HepG2 (cell line): ENCODE data around the gene FAT1. TPM values are rescaled to one million over a fixed set of nuclear protein-coding genes. Genes with fewer than 3 reads are reported as not detected.
A peak's percentile ranks its signal among the peaks of the same experiment; 100 is the strongest.

Source experiments
- ARNT2 ChIP-seq: sonication (generic); formaldehyde crosslinking; IDR thresholded peaks from 2 replicates; pipeline ENCODE4 v1.8.0; 2022; ENCODE audit warnings: mild to moderate bottlenecking, low read depth, missing genetic modification reagents, moderate library complexity
- BRCA1 ChIP-seq: sonication (generic); formaldehyde crosslinking; IDR thresholded peaks from 2 replicates; pipeline ENCODE4 v1.4.0; 2020; ENCODE audit warnings: missing genetic modification reagents
- EHMT2 ChIP-seq: fragments of 200-600 bp; sonication (generic); IDR thresholded peaks from 2 replicates; pipeline ENCODE4 v1.7.0; 2017; ENCODE audit warnings: antibody characterized with exemption, low read depth, low read length, borderline replicate concordance
- MAFF ChIP-seq: IDR thresholded peaks from 2 replicates; pipeline ENCODE4 v1.6.1; 2011; ENCODE audit warnings: low read depth, low read length, improper control_type of control experiment
- NFYC ChIP-seq: IDR thresholded peaks from 2 replicates; pipeline ENCODE4 v1.6.1; 2016; ENCODE audit warnings: missing genetic modification reagents, missing compliant biosample characterization
- ONECUT2 ChIP-seq: sonication (generic); formaldehyde crosslinking; IDR thresholded peaks from 2 replicates; pipeline ENCODE4 v1.4.0; 2020; ENCODE audit warnings: missing genetic modification reagents
- PCBP2 ChIP-seq: fragments of 200-400 bp; formaldehyde crosslinking; optimal IDR thresholded peaks from 2 replicates; pipeline ENCODE3; 2018; ENCODE audit warnings: low read length, low read depth; ENCODE audit not compliant: poor library complexity, severe bottlenecking
- SP140L ChIP-seq: sonication (generic); formaldehyde crosslinking; IDR thresholded peaks from 2 replicates; pipeline ENCODE4 v1.4.0; 2020; ENCODE audit warnings: missing genetic modification reagents, borderline replicate concordance
- TBX2 ChIP-seq: sonication (generic); formaldehyde crosslinking; IDR thresholded peaks from 2 replicates; pipeline ENCODE4 v1.5.0; 2020; ENCODE audit warnings: missing genetic modification reagents, mild to moderate bottlenecking, borderline replicate concordance
- TEAD3 ChIP-seq: optimal IDR thresholded peaks from 2 replicates; pipeline ENCODE3; 2016; ENCODE audit warnings: borderline replicate concordance
- ZBTB21 ChIP-seq: sonication (generic); formaldehyde crosslinking; IDR thresholded peaks from 2 replicates; pipeline ENCODE4 v1.4.0; 2020; ENCODE audit warnings: missing genetic modification reagents
- ZNF224 ChIP-seq: sonication (generic); formaldehyde crosslinking; IDR thresholded peaks from 2 replicates; pipeline ENCODE4 v1.5.0; 2020; ENCODE audit warnings: mild to moderate bottlenecking, missing genetic modification reagents
- ZNF343 ChIP-seq: sonication (generic); formaldehyde crosslinking; IDR thresholded peaks from 2 replicates; pipeline ENCODE4 v1.4.0; 2020; ENCODE audit warnings: mild to moderate bottlenecking, missing genetic modification reagents
- ZNF496 ChIP-seq: sonication (generic); formaldehyde crosslinking; IDR thresholded peaks from 2 replicates; pipeline ENCODE4 v1.8.1; 2023; ENCODE audit warnings: mild to moderate bottlenecking, moderate library complexity, missing genetic modification reagents; ENCODE audit not compliant: insufficient replicate concordance
- ZNF570 ChIP-seq: sonication (generic); formaldehyde crosslinking; IDR thresholded peaks from 2 replicates; pipeline ENCODE4 v1.4.0; 2020; ENCODE audit warnings: mild to moderate bottlenecking, missing genetic modification reagents, borderline replicate concordance
- ZNF615 ChIP-seq: sonication (generic); formaldehyde crosslinking; IDR thresholded peaks from 2 replicates; pipeline ENCODE4 v1.5.0; 2020; ENCODE audit warnings: mild to moderate bottlenecking, missing genetic modification reagents, borderline replicate concordance
- ZNF672 ChIP-seq: sonication (generic); formaldehyde crosslinking; IDR thresholded peaks from 2 replicates; pipeline ENCODE4 v1.8.1; 2022; ENCODE audit warnings: missing genetic modification reagents
- ZNF703 ChIP-seq: sonication (generic); formaldehyde crosslinking; IDR thresholded peaks from 2 replicates; pipeline ENCODE4 v1.5.1; 2020; ENCODE audit warnings: missing genetic modification reagents, mild to moderate bottlenecking, moderate library complexity, borderline replicate concordance
- ZNF773 ChIP-seq: sonication (generic); formaldehyde crosslinking; IDR thresholded peaks from 2 replicates; pipeline ENCODE4 v1.4.0; 2020; ENCODE audit warnings: missing genetic modification reagents, borderline replicate concordance
- ZSCAN31 ChIP-seq: sonication (generic); formaldehyde crosslinking; IDR thresholded peaks from 2 replicates; pipeline ENCODE4 v1.5.0; 2020; ENCODE audit warnings: low read depth, mild to moderate bottlenecking, missing genetic modification reagents
- polyA plus RNA-seq, 8 experiments: library from polyadenylated mRNA; depleted of rRNA in 3 of 8; stranded (reverse) in 7 of 8; unstranded in 1 of 8; fragments of >200 nt; fragmentation: Illumina TruSeq in 4 of 8; extraction: Trizol in 4 of 8; gene quantifications; 2 replicates each; pipeline versions ENCODE4 v1.2.1 to v1.2.3, GENCODE V29; 2011 to 2016; ENCODE audit warnings: low read depth in 4 of 8, missing spikeins in 1 of 8, mixed read lengths in 1 of 8; ENCODE audit not compliant: insufficient read depth in 1 of 8
- total RNA-seq, 5 experiments: library from RNA; depleted of rRNA; stranded (reverse); fragments of >200 nt; fragmentation: Illumina TruSeq; extraction: Trizol; gene quantifications; 2 replicates each; pipeline ENCODE4 v1.2.3, GENCODE V29; 2016; ENCODE audit warnings: low read depth in 1 of 5
- TF ChIP-seq, protein P1 (sequence below): sonication (generic); formaldehyde crosslinking; IDR thresholded peaks from 2 replicates; pipeline ENCODE4 v1.8.0; 2023; ENCODE audit warnings: mild to moderate bottlenecking, missing genetic modification reagents
- TF ChIP-seq, protein P2 (sequence below): sonication (generic); formaldehyde crosslinking; IDR thresholded peaks from 2 replicates; pipeline ENCODE4 v1.4.0; 2020; ENCODE audit warnings: missing genetic modification reagents, borderline replicate concordance
- TF ChIP-seq, protein P3 (sequence below): sonication (generic); formaldehyde crosslinking; IDR thresholded peaks from 2 replicates; pipeline ENCODE4 v1.5.1; 2020; ENCODE audit warnings: mild to moderate bottlenecking, moderate library complexity, missing genetic modification reagents

The FAT1 gene
- total and polyA plus RNA-seq, 2 of the 13 experiments (the other 11 are each of a cell fraction or from before 2014, with no cell fraction given): 185 to 216 TPM

- TF ChIP-seq, protein P1, sequence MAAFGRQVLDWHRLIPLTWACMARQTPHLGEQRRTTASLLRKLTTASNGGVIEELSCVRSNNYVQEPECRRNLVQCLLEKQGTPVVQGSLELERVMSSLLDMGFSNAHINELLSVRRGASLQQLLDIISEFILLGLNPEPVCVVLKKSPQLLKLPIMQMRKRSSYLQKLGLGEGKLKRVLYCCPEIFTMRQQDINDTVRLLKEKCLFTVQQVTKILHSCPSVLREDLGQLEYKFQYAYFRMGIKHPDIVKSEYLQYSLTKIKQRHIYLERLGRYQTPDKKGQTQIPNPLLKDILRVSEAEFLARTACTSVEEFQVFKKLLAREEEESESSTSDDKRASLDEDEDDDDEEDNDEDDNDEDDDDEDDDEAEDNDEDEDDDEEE (CRISPR knock-in tag): no peak
- no peak for TF ChIP-seq ZNF703 (CRISPR knock-in tag)
- no peak for TF ChIP-seq ZNF570 (CRISPR knock-in tag)
- peak; percentile 34; the same call in 1 of the 2 replicates for TF ChIP-seq ZSCAN31 (CRISPR knock-in tag)
- TF ChIP-seq EHMT2: peak; percentile 76; the same call in 1 of the 2 replicates
- no peak for TF ChIP-seq ZNF672 (CRISPR knock-in tag)
- TF ChIP-seq, protein P2, sequence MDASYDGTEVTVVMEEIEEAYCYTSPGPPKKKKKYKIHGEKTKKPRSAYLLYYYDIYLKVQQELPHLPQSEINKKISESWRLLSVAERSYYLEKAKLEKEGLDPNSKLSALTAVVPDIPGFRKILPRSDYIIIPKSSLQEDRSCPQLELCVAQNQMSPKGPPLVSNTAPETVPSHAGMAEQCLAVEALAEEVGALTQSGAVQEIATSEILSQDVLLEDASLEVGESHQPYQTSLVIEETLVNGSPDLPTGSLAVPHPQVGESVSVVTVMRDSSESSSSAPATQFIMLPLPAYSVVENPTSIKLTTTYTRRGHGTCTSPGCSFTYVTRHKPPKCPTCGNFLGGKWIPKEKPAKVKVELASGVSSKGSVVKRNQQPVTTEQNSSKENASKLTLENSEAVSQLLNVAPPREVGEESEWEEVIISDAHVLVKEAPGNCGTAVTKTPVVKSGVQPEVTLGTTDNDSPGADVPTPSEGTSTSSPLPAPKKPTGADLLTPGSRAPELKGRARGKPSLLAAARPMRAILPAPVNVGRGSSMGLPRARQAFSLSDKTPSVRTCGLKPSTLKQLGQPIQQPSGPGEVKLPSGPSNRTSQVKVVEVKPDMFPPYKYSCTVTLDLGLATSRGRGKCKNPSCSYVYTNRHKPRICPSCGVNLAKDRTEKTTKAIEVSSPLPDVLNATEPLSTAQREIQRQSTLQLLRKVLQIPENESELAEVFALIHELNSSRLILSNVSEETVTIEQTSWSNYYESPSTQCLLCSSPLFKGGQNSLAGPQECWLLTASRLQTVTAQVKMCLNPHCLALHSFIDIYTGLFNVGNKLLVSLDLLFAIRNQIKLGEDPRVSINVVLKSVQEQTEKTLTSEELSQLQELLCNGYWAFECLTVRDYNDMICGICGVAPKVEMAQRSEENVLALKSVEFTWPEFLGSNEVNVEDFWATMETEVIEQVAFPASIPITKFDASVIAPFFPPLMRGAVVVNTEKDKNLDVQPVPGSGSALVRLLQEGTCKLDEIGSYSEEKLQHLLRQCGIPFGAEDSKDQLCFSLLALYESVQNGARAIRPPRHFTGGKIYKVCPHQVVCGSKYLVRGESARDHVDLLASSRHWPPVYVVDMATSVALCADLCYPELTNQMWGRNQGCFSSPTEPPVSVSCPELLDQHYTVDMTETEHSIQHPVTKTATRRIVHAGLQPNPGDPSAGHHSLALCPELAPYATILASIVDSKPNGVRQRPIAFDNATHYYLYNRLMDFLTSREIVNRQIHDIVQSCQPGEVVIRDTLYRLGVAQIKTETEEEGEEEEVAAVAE (CRISPR knock-in tag): peak; percentile 30; the same call in 1 of the 2 replicates
- TF ChIP-seq ZNF343 (CRISPR knock-in tag): no peak
- no peak for TF ChIP-seq ZNF224 (CRISPR knock-in tag)
- 0 out of 2 replicates have a peak, but pooled peaks have one; percentile 66 for TF ChIP-seq SP140L
- TF ChIP-seq ZNF615 (CRISPR knock-in tag): no peak
- TF ChIP-seq NFYC (CRISPR knock-in tag): peak; percentile 87
- no peak for TF ChIP-seq ZNF496 (CRISPR knock-in tag)
- TF ChIP-seq PCBP2: no peak
- peak; percentile 80 for TF ChIP-seq TBX2
- 0 out of 2 replicates have a peak, but pooled peaks have one; percentile 52 for TF ChIP-seq ONECUT2 (CRISPR knock-in tag)
- no peak for TF ChIP-seq ZNF773 (CRISPR knock-in tag)
- peak; percentile 44; the same call in 1 of the 2 replicates for TF ChIP-seq ZBTB21 (CRISPR knock-in tag)
- TF ChIP-seq ARNT2 (CRISPR knock-in tag): no peak
- TF ChIP-seq MAFF: no peak
- TF ChIP-seq, protein P3, sequence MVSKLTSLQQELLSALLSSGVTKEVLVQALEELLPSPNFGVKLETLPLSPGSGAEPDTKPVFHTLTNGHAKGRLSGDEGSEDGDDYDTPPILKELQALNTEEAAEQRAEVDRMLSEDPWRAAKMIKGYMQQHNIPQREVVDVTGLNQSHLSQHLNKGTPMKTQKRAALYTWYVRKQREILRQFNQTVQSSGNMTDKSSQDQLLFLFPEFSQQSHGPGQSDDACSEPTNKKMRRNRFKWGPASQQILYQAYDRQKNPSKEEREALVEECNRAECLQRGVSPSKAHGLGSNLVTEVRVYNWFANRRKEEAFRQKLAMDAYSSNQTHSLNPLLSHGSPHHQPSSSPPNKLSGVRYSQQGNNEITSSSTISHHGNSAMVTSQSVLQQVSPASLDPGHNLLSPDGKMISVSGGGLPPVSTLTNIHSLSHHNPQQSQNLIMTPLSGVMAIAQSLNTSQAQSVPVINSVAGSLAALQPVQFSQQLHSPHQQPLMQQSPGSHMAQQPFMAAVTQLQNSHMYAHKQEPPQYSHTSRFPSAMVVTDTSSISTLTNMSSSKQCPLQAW (CRISPR knock-in tag): peak; percentile 94
- TF ChIP-seq BRCA1 (CRISPR knock-in tag): peak; percentile 90; the same call in 1 of the 2 replicates
- TF ChIP-seq TEAD3 (CRISPR knock-in tag): peak; percentile 83
These were observed 42.3 kb upstream of the FAT1 start (continued) for GRCh38 chr4:186765673-186766546.
